A549 (cell line): ENCODE data around the gene MED13L. TPM values are rescaled to one million over a fixed set of nuclear protein-coding genes. Genes with fewer than 3 reads are reported as not detected.

ENCODE experiments used
- ATAC-seq, 2 experiments: fragments of 200-7000 bp in 1 of 2; fragments of >200 bp in 1 of 2; cut with Nextera tagmentation in 1 of 2; cut with Tn5 transposase in 1 of 2; 3 replicates each; pipeline versions ENCODE4 v1.8.0 to v1.9.1; 2018 to 2020; ENCODE audit warnings: mild to moderate bottlenecking in 1 of 2, moderate library complexity in 1 of 2
- CTCF ChIA-PET: fragments of 300-600 bp; sonication (Branson Sonifier 250); formaldehyde crosslinking; extraction: SDS; loops from one replicate; lab custom pipeline; 2021; ENCODE audit warnings: antibody characterized with exemption, inconsistent platforms; lab: Yijun Ruan, JAX
- POLR2A ChIA-PET: fragments of 350-600 bp; formaldehyde crosslinking; extraction: SDS; loops from one replicate; lab custom pipeline; 2021; ENCODE audit warnings: antibody characterized with exemption, inconsistent platforms; lab: Yijun Ruan, JAX
- DNase-seq, 2 experiments: peaks; one replicate each; pipeline versions ENCODE4 v3.0.0 to v3.0.0-alpha.2; 2011 to 2016; ENCODE audit warnings: low read depth in 1 of 2, low spot score in 1 of 2
- FAIRE-seq: peaks from 2 replicates; lab custom pipeline; 2011; peaks lifted over from hg19 to GRCh38; lab: Jason Lieb, UNC
- H3K27ac ChIP-seq, 2 experiments: fragments of >200 bp; sonication (Bioruptor Twin); formaldehyde crosslinking; 3 replicates each; pipeline ENCODE4 v1.5.1; 2016 to 2017
- H3K4me1 ChIP-seq: fragments of >200 bp; sonication (Bioruptor Twin); formaldehyde crosslinking; 3 replicates; pipeline ENCODE4 v1.6.1; 2016
- H3K4me2 ChIP-seq: fragments of >200 bp; sonication (Bioruptor Twin); formaldehyde crosslinking; 3 replicates; pipeline ENCODE4 v1.6.1; 2016
- H3K4me3 ChIP-seq: fragments of >200 bp; sonication (Bioruptor Twin); formaldehyde crosslinking; 3 replicates; pipeline ENCODE4 v1.5.1; 2016
- H3K9me3 ChIP-seq: fragments of >200 bp; sonication (Bioruptor Twin); formaldehyde crosslinking; 3 replicates; pipeline ENCODE4 v1.6.1; 2016
- ATOH8 ChIP-seq: fragments of 250-450 bp; sonication (Bioruptor Pico); IDR thresholded peaks from 2 replicates; pipeline ENCODE4 v1.5.0; 2020; ENCODE audit warnings: low read depth, mild to moderate bottlenecking, moderate library complexity
- CHD2 ChIP-seq: fragments of 150-350 bp; IDR thresholded peaks from 2 replicates; pipeline ENCODE4 v1.6.1; 2014; ENCODE audit warnings: low read length; ENCODE audit not compliant: partially characterized antibody
- CHD4 ChIP-seq: fragments of 200-600 bp; sonication (generic); IDR thresholded peaks from 2 replicates; pipeline ENCODE4 v1.6.1; 2016; ENCODE audit warnings: antibody characterized with exemption, mild to moderate bottlenecking, borderline replicate concordance
- E2F6 ChIP-seq: IDR thresholded peaks from 2 replicates; pipeline ENCODE4 v1.6.1; 2012; ENCODE audit warnings: low read depth, borderline replicate concordance
- EP300 ChIP-seq, 2 experiments: fragments of >200 bp; sonication (Bioruptor Twin); formaldehyde crosslinking; IDR thresholded peaks; 2 replicates in 1 of 2; 3 replicates in 1 of 2; pipeline ENCODE4 v1.6.1; 2016 to 2017
- HDAC2 ChIP-seq: fragments of 200-600 bp; sonication (generic); IDR thresholded peaks from 2 replicates; pipeline ENCODE4 v1.6.1; 2016
- HES2 ChIP-seq: fragments of >200 bp; sonication (Bioruptor Twin); formaldehyde crosslinking; IDR thresholded peaks from 2 replicates; pipeline ENCODE4 v1.6.1; 2016
- JUN ChIP-seq, 2 experiments: fragments of >200 bp; sonication (Bioruptor Twin); formaldehyde crosslinking; IDR thresholded peaks; 2 replicates in 1 of 2; 3 replicates in 1 of 2; pipeline ENCODE4 v1.6.1; 2016 to 2017
- MAZ ChIP-seq: fragments of 150-350 bp; IDR thresholded peaks from 2 replicates; pipeline ENCODE4 v1.6.1; 2014; ENCODE audit warnings: antibody characterized with exemption, low read depth, low read length, borderline replicate concordance
- NFE2L2 ChIP-seq: fragments of 150-350 bp; conservative IDR thresholded peaks from 2 replicates; pipeline ENCODE4 v1.6.1; 2014; ENCODE audit warnings: low read length
- NPAS2 ChIP-seq: fragments of 250-450 bp; sonication (Bioruptor Pico); IDR thresholded peaks from 2 replicates; pipeline ENCODE4 v1.8.0; 2022; ENCODE audit warnings: mild to moderate bottlenecking, moderate library complexity, borderline replicate concordance
- PHF8 ChIP-seq: fragments of 200-600 bp; sonication (generic); IDR thresholded peaks from 2 replicates; pipeline ENCODE4 v1.6.1; 2016; ENCODE audit warnings: low read depth, mild to moderate bottlenecking, antibody characterized with exemption, moderate library complexity, borderline replicate concordance
- RAD21 ChIP-seq, 2 experiments: fragments of >200 bp in 1 of 2; sonication (Bioruptor Twin) in 1 of 2; formaldehyde crosslinking in 1 of 2; IDR thresholded peaks in 1 of 2; conservative IDR thresholded peaks in 1 of 2; 2 replicates in 1 of 2; 3 replicates in 1 of 2; pipeline ENCODE4 v1.6.1; 2012 to 2018; ENCODE audit warnings: inconsistent platforms in 1 of 2
- RARB ChIP-seq: fragments of 250-450 bp; sonication (Bioruptor Pico); IDR thresholded peaks from 2 replicates; pipeline ENCODE4 v1.8.0; 2021; ENCODE audit warnings: mild to moderate bottlenecking, moderate library complexity
- RNF2 ChIP-seq: fragments of 200-600 bp; sonication (generic); IDR thresholded peaks from 2 replicates; pipeline ENCODE4 v1.6.1; 2016; ENCODE audit warnings: low read depth, mild to moderate bottlenecking, antibody characterized with exemption, moderate library complexity, borderline replicate concordance
- ZSCAN20 ChIP-seq: fragments of 250-450 bp; sonication (Bioruptor Pico); IDR thresholded peaks from 2 replicates; pipeline ENCODE4 v1.8.0; 2022; ENCODE audit warnings: mild to moderate bottlenecking, moderate library complexity
- WGBS: methylation state at CpG from one replicate; pipeline ENCODE4 v1.1.6; 2017; ENCODE audit errors: missing lambda C conversion rate; 5-methylcytosine and 5-hydroxymethylcytosine counted together
- polyA plus RNA-seq, 4 experiments: library from polyadenylated mRNA; depleted of rRNA in 3 of 4; stranded (reverse); fragments of >200 nt; fragmentation: RNase III in 1 of 4; extraction: RNeasy Plus Mini Kit Qiagen cat#74134 plus additional on column Dnase treatment in 1 of 4; gene quantifications; 2 replicates in 3 of 4; 3 replicates in 1 of 4; pipeline ENCODE4 v1.2.3, GENCODE V29; 2011 to 2017
- TF ChIP-seq, protein P1 (sequence below): fragments of >200 bp; sonication (Bioruptor Twin); formaldehyde crosslinking; IDR thresholded peaks from 3 replicates; pipeline ENCODE4 v1.6.1; 2016
- TF ChIP-seq, protein P2 (sequence below): fragments of 450-650 bp; IDR thresholded peaks from 2 replicates; pipeline ENCODE4 v1.6.1; 2014; ENCODE audit warnings: antibody characterized with exemption

MED13L gene
- polyA plus RNA-seq, 2 of the 4 experiments (the other 2 are of a cell fraction) = 23.2 to 134 TPM

DNA sequence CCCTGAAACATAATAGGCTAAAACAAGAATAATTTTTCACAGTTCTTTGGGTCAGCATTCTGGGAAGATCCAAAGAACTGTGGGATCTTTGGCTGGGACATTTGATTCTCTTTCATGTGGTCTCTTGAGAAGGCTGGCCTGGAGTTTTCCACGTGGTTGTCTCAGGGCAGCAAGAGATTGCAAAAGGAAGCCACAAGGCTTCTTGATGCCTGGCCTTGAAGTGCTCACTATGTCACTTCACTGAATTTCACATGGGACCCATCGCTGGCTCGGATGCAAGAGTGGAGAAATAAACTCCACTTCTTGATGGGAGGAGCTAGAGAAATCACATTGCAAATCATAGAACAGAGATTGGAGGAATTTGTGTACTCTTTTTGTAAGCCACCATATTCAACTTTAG lies 343.4 kb downstream of the MED13L start:
- peaks cover 6% of the 10 kb centered on the region; the same call in 2 of the 3 replicates for H3K9me3 ChIP-seq
- no peaks in the 10 kb centered on the region for H3K4me1 ChIP-seq
- no peak overlapping the region for H3K27ac ChIP-seq
- no peak for FAIRE-seq
- H3K4me3 ChIP-seq = no peak overlapping the region
- TF ChIP-seq ATOH8 (CRISPR knock-in tag) (no peak), RNF2 (no peak), NPAS2 (CRISPR knock-in tag) (no peak), CHD4 (no peak)
- ATAC-seq = no peak
- no peak for DNase-seq
- 36% methylated on average over 3 of the region's 3 CpGs for WGBS
- CTCF ChIA-PET = interaction anchor here (1.6 kb wide), 1 partner anchor 8 kb away, joined by 4 read pairs; no protein-coding TSS in a partner anchor
- POLR2A ChIA-PET = no interaction called here
- H3K4me2 ChIP-seq = no peak overlapping the region

DNA sequence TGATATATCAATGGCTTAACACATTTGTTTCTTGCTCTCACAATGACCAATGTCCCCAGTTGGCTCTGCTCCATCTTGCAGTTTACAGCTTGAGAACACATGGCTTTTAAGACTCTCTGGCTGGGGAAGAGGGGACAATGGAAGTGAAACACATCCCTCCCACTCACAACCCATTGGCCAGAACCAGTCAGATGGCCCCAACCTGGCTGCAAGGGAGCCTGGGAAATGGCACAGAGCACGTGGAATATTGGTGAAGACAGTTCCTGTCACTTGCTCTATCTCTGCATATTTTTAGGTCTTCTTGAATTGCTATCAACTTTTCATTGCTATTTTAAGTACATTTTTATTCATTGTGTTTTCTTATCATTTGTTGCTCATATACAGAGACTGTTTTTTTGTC lies 345.4 kb downstream of the MED13L start:
- FAIRE-seq (no peak), DNase-seq (no peak), ATAC-seq (no peak)
- H3K4me1 ChIP-seq = no peaks in the 10 kb centered on the region
- ChIA-PET POLR2A (no interaction called here), CTCF (interaction anchor here (2.1 kb wide), 1 partner anchor 14 kb away, joined by 10 read pairs; no protein-coding TSS in a partner anchor)
- H3K27ac ChIP-seq = no peak overlapping the region
- no peak overlapping the region for H3K4me3 ChIP-seq
- WGBS = 8% methylated on average over 1 of the region's 1 CpG
- H3K9me3 ChIP-seq = no peaks in the 10 kb centered on the region
- no peak overlapping the region for H3K4me2 ChIP-seq
- TF ChIP-seq, protein P1, sequence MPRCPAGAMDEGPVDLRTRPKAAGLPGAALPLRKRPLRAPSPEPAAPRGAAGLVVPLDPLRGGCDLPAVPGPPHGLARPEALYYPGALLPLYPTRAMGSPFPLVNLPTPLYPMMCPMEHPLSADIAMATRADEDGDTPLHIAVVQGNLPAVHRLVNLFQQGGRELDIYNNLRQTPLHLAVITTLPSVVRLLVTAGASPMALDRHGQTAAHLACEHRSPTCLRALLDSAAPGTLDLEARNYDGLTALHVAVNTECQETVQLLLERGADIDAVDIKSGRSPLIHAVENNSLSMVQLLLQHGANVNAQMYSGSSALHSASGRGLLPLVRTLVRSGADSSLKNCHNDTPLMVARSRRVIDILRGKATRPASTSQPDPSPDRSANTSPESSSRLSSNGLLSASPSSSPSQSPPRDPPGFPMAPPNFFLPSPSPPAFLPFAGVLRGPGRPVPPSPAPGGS = no peak
- TF ChIP-seq, protein P2, sequence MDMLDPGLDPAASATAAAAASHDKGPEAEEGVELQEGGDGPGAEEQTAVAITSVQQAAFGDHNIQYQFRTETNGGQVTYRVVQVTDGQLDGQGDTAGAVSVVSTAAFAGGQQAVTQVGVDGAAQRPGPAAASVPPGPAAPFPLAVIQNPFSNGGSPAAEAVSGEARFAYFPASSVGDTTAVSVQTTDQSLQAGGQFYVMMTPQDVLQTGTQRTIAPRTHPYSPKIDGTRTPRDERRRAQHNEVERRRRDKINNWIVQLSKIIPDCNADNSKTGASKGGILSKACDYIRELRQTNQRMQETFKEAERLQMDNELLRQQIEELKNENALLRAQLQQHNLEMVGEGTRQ = peak; percentile 67

- DNase-seq (no peak), FAIRE-seq (no peak), ATAC-seq (no peak)
- no peak for TF ChIP-seq E2F6
- TF ChIP-seq HDAC2 = no peak
- TF ChIP-seq RARB (CRISPR knock-in tag) = no peak
- TF ChIP-seq EP300 (IDR thresholded peaks at IDR 0.05) = no peak
- Histone ChIP-seq H3K4me1 (no peaks in the 10 kb centered on the region), H3K27ac (no peak overlapping the region), H3K9me3 (no peaks in the 10 kb centered on the region), H3K4me2 (no peak overlapping the region), H3K4me3 (no peak overlapping the region)
- WGBS = 33% methylated on average over 5 of the region's 5 CpGs
- POLR2A ChIA-PET = no interaction called here
- CTCF ChIA-PET = interaction anchor here (0.7 to 2.1 kb wide), 3 partner anchors 13 to 63 kb away, joined by 3 to 10 read pairs (median 3); no protein-coding TSS in a partner anchor
Measured at GRCh38 chr12:115930336-115930735, 347.2 kb downstream of the MED13L start.

DNA sequence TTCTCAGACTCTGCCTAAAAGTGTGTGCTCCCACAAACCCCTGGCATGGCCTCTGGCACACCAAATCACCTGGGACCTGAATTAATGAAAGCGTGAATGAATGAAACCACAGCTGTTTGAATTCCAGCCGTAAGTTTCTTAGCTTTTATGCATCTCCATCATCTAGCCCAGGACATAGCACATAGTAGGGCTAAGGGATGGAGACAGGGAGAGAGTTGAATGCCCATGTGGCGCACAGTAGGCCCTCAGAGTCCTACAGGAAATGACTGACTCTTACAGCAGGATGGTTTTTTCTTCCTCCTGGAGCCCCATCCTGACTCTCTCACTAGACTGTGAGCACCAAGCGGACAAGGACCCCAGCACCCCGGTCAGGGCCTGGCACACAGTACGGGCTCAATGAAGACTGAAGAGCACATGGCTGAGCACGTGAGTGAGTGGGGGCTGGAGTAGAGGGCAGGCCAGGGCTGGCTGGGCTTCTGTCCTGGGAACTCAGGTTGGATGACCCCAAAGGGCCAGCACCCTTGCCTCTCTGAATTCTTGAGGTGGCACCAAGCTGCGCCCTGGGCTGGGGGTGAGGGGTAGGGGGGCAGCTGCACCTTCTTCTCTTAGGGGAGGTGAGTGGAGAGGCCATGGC lies 351.3 kb downstream of the MED13L start:
- no peak overlapping the region for H3K27ac ChIP-seq
- H3K9me3 ChIP-seq = peaks cover 21% of the 10 kb centered on the region
- no peaks in the 10 kb centered on the region for H3K4me1 ChIP-seq
- ChIA-PET CTCF (interaction anchor here (1.3 to 2.0 kb wide), 2 partner anchors 8 kb away, joined by 4 to 13 read pairs; no protein-coding TSS in a partner anchor), POLR2A (no interaction called here)
- FAIRE-seq (no peak), DNase-seq (no peak), ATAC-seq (no peak)
- no peak overlapping the region for H3K4me2 ChIP-seq
- no peak for TF ChIP-seq PHF8
- TF ChIP-seq E2F6 = no peak
- TF ChIP-seq, protein P2 = no peak
- no peak for TF ChIP-seq NFE2L2
- TF ChIP-seq NPAS2 (CRISPR knock-in tag) = no peak
- TF ChIP-seq HES2 = no peak
- no peak for TF ChIP-seq RAD21 (conservative IDR thresholded peaks at IDR 0.05 in 1 of 2, IDR thresholded peaks at IDR 0.05 in 1 of 2)
- no peak for TF ChIP-seq JUN (IDR thresholded peaks at IDR 0.05)
- TF ChIP-seq MAZ = no peak
- no peak for TF ChIP-seq ZSCAN20
- no peak for TF ChIP-seq ATOH8 (CRISPR knock-in tag)
- TF ChIP-seq CHD2 = no peak
- 76% methylated on average over 6 of the region's 8 CpGs for WGBS
- H3K4me3 ChIP-seq = no peak overlapping the region
